ENCODE results near the gene KCTD11. TPM values are rescaled to one million over a fixed set of nuclear protein-coding genes. Genes with fewer than 3 reads are reported as not detected.

Gene KCTD11
- total RNA-seq, 1 experiment from 2014 or later, result 11.0 TPM

DNA sequence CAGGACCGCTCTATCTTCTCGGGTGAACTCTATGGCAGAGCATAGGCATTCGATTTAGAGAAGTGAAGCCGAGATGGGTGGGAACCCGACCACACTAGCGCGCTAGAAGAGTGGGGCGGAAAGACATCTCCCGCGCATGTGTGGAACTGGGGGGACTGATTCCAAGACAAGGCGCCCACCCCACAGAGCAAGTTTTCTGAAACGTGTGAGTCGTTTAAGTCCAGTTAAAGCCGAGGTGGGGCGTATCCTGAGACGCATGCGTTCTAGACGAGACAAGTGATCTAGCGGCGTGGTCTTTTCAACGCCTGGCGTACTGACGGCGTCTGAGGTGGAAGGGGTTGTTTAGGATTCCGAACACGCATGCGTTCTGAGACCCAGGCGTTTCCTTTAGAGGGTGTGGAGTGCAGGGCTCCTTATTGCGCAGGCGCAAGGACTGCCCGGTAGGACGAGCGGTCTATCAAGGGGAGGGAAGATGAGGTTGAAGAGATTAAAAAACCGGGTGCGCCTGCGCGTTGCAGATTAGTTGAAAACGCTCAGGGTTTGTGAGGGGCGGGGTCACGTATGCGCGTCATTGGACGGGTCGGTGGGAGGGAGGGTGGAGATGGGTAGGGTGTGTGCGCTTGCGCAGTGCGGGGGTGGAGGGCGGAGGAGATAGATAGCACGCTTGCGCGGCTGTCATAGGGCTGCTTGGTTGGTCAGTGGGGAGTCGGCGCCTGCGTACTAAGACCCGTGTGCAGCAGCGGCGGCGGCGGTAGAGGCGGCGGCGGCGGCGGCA, 44.9 kb upstream of the KCTD11 start, which contains the start of gene EIF5A:
Gene EIF5A, plus strand, starts transcription at position 718 of the 775 bp plus-strand sequence. CDS start 2,008 bp downstream, outside the sequence.
- peak; percentile 89 for ATAC-seq
- H3K4me3 ChIP-seq (ENCODE audit: low read depth in 2 of 2, low read length in 2 of 2), result peak within 1 kb of the TSS; percentile 86 to 92
- H3K9me3 ChIP-seq (ENCODE audit: control insufficient read depth, insufficient read depth, low read depth, low read length), result no peaks in the 10 kb centered on the region
- H3K27me3 ChIP-seq (ENCODE audit: control insufficient read depth, insufficient read depth, low read length), result no peaks in the 10 kb centered on the region
- no TSS peak for BruUV-seq (replicated peaks)
- ChIA-PET POLR2A (no interaction called here), CTCF (no interaction called here)
- TF ChIP-seq POLR2AphosphoS5 (IDR thresholded peaks at IDR 0.05; ENCODE audit: low read depth, low read length), result peak; percentile 54
- TF ChIP-seq SIN3A (IDR thresholded peaks at IDR 0.05; ENCODE audit: borderline replicate concordance, insufficient read depth, low read depth, low read length), result no peak
- peak; percentile 53; the same call in 1 of the 2 replicates for TF ChIP-seq TCF7L2 (IDR thresholded peaks at IDR 0.05; ENCODE audit: low read depth, low read length)
- TF ChIP-seq, protein P1, sequence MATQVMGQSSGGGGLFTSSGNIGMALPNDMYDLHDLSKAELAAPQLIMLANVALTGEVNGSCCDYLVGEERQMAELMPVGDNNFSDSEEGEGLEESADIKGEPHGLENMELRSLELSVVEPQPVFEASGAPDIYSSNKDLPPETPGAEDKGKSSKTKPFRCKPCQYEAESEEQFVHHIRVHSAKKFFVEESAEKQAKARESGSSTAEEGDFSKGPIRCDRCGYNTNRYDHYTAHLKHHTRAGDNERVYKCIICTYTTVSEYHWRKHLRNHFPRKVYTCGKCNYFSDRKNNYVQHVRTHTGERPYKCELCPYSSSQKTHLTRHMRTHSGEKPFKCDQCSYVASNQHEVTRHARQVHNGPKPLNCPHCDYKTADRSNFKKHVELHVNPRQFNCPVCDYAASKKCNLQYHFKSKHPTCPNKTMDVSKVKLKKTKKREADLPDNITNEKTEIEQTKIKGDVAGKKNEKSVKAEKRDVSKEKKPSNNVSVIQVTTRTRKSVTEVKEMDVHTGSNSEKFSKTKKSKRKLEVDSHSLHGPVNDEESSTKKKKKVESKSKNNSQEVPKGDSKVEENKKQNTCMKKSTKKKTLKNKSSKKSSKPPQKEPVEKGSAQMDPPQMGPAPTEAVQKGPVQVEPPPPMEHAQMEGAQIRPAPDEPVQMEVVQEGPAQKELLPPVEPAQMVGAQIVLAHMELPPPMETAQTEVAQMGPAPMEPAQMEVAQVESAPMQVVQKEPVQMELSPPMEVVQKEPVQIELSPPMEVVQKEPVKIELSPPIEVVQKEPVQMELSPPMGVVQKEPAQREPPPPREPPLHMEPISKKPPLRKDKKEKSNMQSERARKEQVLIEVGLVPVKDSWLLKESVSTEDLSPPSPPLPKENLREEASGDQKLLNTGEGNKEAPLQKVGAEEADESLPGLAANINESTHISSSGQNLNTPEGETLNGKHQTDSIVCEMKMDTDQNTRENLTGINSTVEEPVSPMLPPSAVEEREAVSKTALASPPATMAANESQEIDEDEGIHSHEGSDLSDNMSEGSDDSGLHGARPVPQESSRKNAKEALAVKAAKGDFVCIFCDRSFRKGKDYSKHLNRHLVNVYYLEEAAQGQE (IDR thresholded peaks at IDR 0.05; ENCODE audit: insufficient read depth in 1 of 2, low read depth in 2 of 2, low read length in 1 of 2), result no peak
- TF ChIP-seq, protein P2, sequence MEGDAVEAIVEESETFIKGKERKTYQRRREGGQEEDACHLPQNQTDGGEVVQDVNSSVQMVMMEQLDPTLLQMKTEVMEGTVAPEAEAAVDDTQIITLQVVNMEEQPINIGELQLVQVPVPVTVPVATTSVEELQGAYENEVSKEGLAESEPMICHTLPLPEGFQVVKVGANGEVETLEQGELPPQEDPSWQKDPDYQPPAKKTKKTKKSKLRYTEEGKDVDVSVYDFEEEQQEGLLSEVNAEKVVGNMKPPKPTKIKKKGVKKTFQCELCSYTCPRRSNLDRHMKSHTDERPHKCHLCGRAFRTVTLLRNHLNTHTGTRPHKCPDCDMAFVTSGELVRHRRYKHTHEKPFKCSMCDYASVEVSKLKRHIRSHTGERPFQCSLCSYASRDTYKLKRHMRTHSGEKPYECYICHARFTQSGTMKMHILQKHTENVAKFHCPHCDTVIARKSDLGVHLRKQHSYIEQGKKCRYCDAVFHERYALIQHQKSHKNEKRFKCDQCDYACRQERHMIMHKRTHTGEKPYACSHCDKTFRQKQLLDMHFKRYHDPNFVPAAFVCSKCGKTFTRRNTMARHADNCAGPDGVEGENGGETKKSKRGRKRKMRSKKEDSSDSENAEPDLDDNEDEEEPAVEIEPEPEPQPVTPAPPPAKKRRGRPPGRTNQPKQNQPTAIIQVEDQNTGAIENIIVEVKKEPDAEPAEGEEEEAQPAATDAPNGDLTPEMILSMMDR (IDR thresholded peaks at IDR 0.05), result no peak
- intact Hi-C loops (cut with micrococcal nuclease; ENCODE audit: unreplicated experiment) (no loop called here), in situ Hi-C loops (cut with HindIII; ENCODE audit: low pct_unique_long_range_greater_than_20kb, low sequenced_read_pairs) (no loop called here)
- peak; percentile 100 for DNase-seq (ENCODE audit: low read depth, low spot score)
- H3K27ac ChIP-seq (ENCODE audit: low read length), result peak within 1 kb of the TSS; percentile 93
- H3K4me1 ChIP-seq (ENCODE audit: control insufficient read depth, insufficient read depth, low read length), result peaks cover 26% of the 10 kb centered on the region
- H3K36me3 ChIP-seq (ENCODE audit: control insufficient read depth, insufficient read depth, low read length), result peaks cover 20% of the 10 kb centered on the region

DNA sequence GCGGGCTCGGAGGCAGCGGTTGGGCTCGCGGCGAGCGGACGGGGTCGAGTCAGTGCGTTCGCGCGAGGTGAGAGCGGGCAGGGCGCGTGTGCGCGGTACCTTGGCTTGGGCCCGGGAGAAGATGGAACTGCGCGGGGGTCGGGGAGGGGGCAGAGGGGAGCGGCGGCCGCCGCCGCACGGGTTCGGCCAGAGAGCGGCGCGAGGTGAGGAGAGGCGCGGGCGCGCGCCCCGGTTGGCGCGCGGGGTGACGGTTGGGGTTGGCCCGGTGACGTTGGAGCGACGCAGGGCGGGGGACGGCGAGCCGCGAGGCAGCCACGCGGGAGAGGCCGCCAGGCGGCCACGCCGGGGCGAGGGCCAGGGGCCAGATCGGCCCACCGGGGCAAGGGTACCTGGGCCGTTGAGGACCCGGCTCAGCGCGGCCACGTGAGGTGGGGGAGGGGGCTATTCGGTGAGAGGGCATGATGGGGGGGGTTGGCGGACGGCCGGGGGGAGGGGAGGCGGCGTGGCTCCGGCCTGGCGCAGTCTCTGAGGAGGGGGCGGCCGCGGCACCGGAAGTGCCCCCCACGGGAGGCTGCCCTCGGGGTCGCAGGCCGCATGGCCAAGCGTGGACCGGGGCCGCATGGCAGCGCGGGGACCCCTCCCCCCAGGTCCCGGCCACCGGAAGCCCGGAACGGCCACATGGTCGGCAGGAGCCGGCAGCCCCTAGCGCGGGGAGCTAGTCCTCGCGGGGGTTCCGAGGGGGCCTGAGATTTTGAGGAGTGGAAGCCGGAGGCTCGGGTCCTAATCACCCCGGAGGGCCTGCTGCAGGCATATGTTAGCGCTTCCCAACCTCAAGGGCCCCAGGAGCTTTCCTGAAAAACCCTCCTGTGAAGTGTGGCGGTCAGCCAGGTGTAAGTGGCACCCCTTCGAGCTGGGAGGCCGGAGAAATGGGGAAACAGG, 44.0 kb upstream of the KCTD11 start:
- H3K4me3 ChIP-seq (ENCODE audit: low read depth in 2 of 2, low read length in 2 of 2), result peak overlapping the region; percentile 86 to 92
- DNase-seq (ENCODE audit: low read depth, low spot score), result no peak
- CTCF ChIA-PET, result no interaction called here

More for the DNA sequence above, 44.0 kb upstream of the KCTD11 start:
- H3K27ac ChIP-seq (ENCODE audit: low read length), result peak overlapping the region; percentile 93
- TF ChIP-seq, protein P2 (IDR thresholded peaks at IDR 0.05), result no peak
- TF ChIP-seq, protein P1 (IDR thresholded peaks at IDR 0.05; ENCODE audit: insufficient read depth in 1 of 2, low read depth in 2 of 2, low read length in 1 of 2), result no peak
- TF ChIP-seq SIN3A (IDR thresholded peaks at IDR 0.05; ENCODE audit: borderline replicate concordance, insufficient read depth, low read depth, low read length), result peak; percentile 48; the same call in 1 of the 2 replicates
- ATAC-seq, result peak; percentile 54
- H3K4me1 ChIP-seq (ENCODE audit: control insufficient read depth, insufficient read depth, low read length), result peaks cover 35% of the 10 kb centered on the region
- in situ Hi-C loops (cut with HindIII; ENCODE audit: low pct_unique_long_range_greater_than_20kb, low sequenced_read_pairs), result no loop called here
- intact Hi-C loops (cut with micrococcal nuclease; ENCODE audit: unreplicated experiment), result no loop called here
- no peaks in the 10 kb centered on the region for H3K9me3 ChIP-seq (ENCODE audit: control insufficient read depth, insufficient read depth, low read depth, low read length)
- no TSS peak for BruUV-seq (replicated peaks)
- POLR2A ChIA-PET, result interaction anchor here (0.7 to 0.9 kb wide), 2 partner anchors 14 to 21 kb away, joined by 3 read pairs; partner anchors contain the start of gene NEURL4
- H3K36me3 ChIP-seq (ENCODE audit: control insufficient read depth, insufficient read depth, low read length), result peaks cover 22% of the 10 kb centered on the region
- no peaks in the 10 kb centered on the region for H3K27me3 ChIP-seq (ENCODE audit: control insufficient read depth, insufficient read depth, low read length)
